ENCODE results near the gene RGS19. TPM values are rescaled to one million over a fixed set of nuclear protein-coding genes. Genes with fewer than 3 reads are reported as not detected.

The RGS19 gene
- total RNA-seq, 1 donor from 2014 or later = 2.0 TPM

DNA sequence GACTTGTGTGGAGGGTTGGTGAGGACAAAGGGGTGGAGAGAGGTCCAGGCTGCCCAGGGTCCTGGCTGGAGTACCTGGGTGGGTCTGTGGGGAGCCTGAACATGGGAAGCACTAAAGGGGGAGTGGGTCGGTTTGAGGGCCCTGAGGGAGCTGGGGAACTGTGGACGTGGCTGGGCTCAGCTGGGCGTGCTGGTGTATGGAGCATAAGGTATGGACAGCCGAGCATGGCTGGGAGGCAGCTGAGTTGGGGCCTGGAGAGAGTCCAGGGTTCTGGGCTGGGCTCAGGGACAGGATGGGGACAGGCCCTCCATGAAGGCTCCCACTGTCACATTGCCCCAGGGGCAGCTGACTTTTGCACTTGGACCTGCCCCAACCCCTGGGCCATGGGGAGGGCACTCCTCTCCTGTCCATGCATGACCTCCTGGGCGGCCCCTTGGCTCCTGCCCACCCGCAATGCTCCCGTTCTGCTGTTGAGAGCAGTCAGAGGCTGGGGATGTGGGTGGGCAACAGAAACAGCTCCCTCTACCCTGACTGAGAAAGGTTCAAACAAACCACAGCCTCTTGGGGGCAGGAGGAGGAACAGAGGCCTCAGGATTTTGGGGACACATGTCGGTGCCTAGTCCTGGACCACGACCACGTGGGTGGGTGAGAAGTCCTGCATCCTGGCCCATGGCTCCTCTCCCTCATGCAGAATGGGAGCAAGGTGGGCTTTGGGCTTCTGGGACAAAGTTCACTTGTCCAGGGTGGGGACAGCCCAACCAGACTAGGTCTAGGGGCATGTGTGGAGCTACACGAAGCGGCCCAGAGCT is 38.9 kb downstream of the RGS19 start:
- Mint-ChIP-seq H3K4me1 (peaks cover 16% of the 10 kb centered on the region), H3K27ac (no peak overlapping the region), H3K9me3 (no peaks in the 10 kb centered on the region), H3K4me3 (peak overlapping the region; percentile 81), H3K36me3 (no peaks in the 10 kb centered on the region), H3K27me3 (ENCODE audit: insufficient read depth, low read depth) (peaks cover 59% of the 10 kb centered on the region)
- no peak overlapping the region for H3K9ac ChIP-seq
- H3K27ac ChIP-seq = no peak overlapping the region
- H3K27me3 ChIP-seq = peaks cover 94% of the 10 kb centered on the region
- no peaks in the 10 kb centered on the region for H3K79me2 ChIP-seq (ENCODE audit: low read depth)
- no peaks in the 10 kb centered on the region for H3K9me3 ChIP-seq (ENCODE audit: low read depth)
- peaks cover 33% of the 10 kb centered on the region for H3K4me1 ChIP-seq
- no peaks in the 10 kb centered on the region for H3K36me3 ChIP-seq
- H3K4me3 ChIP-seq = no peak overlapping the region
- DNase-seq (ENCODE audit: low spot score) = no peak
- H3F3A ChIP-seq (ENCODE audit: low read depth) = peaks cover 19% of the 10 kb centered on the region
- peaks cover 41% of the 10 kb centered on the region for H4K20me1 ChIP-seq (ENCODE audit: low read depth)
- no peak overlapping the region for H3K4me2 ChIP-seq
- H2AFZ ChIP-seq (replicated peaks) = no peak overlapping the region
- TF ChIP-seq EZH2phosphoT487 (IDR thresholded peaks at IDR 0.05) (no peak), EZH2 (IDR thresholded peaks at IDR 0.05) (no peak)
- TF ChIP-seq, protein P1, sequence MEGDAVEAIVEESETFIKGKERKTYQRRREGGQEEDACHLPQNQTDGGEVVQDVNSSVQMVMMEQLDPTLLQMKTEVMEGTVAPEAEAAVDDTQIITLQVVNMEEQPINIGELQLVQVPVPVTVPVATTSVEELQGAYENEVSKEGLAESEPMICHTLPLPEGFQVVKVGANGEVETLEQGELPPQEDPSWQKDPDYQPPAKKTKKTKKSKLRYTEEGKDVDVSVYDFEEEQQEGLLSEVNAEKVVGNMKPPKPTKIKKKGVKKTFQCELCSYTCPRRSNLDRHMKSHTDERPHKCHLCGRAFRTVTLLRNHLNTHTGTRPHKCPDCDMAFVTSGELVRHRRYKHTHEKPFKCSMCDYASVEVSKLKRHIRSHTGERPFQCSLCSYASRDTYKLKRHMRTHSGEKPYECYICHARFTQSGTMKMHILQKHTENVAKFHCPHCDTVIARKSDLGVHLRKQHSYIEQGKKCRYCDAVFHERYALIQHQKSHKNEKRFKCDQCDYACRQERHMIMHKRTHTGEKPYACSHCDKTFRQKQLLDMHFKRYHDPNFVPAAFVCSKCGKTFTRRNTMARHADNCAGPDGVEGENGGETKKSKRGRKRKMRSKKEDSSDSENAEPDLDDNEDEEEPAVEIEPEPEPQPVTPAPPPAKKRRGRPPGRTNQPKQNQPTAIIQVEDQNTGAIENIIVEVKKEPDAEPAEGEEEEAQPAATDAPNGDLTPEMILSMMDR (IDR thresholded peaks at IDR 0.05) = no peak

DNA sequence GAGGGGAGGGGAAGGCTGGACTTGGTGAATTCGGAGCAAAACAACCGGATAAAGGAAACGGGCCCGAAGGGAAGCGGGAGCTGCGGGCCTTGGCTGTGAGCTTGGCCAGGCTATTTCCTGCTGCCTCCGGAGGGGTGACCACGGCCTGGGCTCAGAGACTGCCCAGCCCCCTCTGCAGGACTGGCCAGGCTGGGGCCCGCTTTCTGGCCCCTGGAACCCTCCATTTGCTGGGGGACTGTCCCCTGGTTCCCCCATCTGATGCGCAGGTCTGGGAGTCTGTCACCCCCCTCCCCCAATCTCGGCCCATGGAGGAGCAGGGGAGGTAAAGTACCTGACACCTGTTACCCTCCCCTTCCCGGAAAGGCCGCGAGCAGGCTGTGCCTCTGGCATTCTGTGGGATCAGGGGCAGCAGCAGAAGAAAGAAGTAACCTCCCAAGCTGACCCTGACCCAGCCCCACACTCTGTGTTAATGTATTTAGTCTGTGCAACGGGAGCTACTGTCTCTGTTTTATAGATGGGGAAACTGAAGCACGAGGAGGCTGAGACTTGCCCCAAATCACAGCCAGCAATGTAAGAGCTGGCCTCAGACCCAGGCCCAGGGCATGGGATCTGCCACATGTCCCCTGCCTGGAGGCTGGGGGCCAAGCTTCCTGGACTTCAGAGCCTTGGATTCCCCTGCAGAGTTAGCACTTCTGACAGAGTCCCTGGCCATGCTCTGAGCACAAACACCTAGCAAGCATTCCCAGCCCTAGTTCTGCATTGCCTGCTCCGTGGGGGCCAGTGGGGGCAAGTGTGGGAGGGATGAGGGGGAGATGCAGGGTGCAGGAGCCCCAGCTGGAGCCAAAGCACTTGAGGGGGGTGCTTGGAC is 39.8 kb downstream of the RGS19 start:
- peak overlapping the region; percentile 81 for H3K4me3 Mint-ChIP-seq
- TF ChIP-seq EZH2 (IDR thresholded peaks at IDR 0.05) (no peak), EZH2phosphoT487 (IDR thresholded peaks at IDR 0.05) (no peak)
- TF ChIP-seq, protein P1 (IDR thresholded peaks at IDR 0.05) = no peak
- DNase-seq (ENCODE audit: low spot score) = no peak
- no peaks in the 10 kb centered on the region for H3K9me3 Mint-ChIP-seq
- H3K4me1 Mint-ChIP-seq = peaks cover 21% of the 10 kb centered on the region
- H3K9me3 ChIP-seq (ENCODE audit: low read depth) = no peaks in the 10 kb centered on the region
- H2AFZ ChIP-seq (replicated peaks) = no peak overlapping the region
- peaks cover 47% of the 10 kb centered on the region for H4K20me1 ChIP-seq (ENCODE audit: low read depth)
- no peak overlapping the region for H3K27ac ChIP-seq
- peaks cover 3% of the 10 kb centered on the region for H3K36me3 Mint-ChIP-seq
- peak overlapping the region; percentile 60 for H3K4me3 ChIP-seq
- H3K4me1 ChIP-seq = peaks cover 31% of the 10 kb centered on the region
- no peak overlapping the region for H3K27ac Mint-ChIP-seq
- peaks cover 24% of the 10 kb centered on the region for H3F3A ChIP-seq (ENCODE audit: low read depth)
- peaks cover 84% of the 10 kb centered on the region for H3K27me3 ChIP-seq
- peak overlapping the region; percentile 88 for H3K4me2 ChIP-seq
- peaks cover 55% of the 10 kb centered on the region for H3K27me3 Mint-ChIP-seq (ENCODE audit: insufficient read depth, low read depth)
- no peak overlapping the region for H3K9ac ChIP-seq
- no peaks in the 10 kb centered on the region for H3K36me3 ChIP-seq
- no peaks in the 10 kb centered on the region for H3K79me2 ChIP-seq (ENCODE audit: low read depth)

DNA sequence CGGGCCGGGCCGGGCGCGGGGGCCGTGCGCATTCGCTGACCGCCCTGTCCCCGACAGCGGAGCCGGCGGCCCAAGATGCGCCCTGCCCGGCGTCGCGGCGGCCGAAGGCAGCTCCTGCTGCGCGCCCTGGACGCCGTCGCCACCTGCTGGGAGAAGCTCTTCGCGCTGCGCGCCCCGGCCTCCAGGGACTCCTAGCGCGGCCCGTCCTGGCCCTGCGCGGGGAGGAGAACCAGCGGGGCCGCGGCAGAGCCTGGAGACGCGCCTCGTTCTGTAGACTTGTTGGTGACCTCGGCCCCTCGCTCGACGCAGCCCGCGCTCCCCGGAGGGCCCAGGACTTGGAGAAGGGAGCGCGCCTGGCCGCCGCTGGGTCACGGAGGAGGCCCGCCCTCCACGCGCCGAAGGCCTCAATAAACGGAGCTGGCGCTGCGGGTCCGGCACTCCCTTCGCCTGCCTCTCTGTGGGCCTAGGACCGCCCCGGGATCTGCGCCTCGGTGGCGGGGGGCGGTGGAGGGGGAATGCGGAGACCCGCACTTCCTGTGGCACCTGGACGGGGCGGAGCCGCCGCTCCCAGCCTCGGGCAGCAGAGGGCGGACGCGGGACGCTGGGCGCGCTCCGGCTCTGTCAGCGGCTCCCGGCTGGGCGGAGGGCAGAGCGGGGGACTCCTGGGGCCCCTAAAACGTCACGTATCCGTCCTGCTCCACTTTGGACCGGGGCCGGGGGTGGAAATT is 40.6 kb downstream of the RGS19 start:
- H3K9ac ChIP-seq = no peak overlapping the region
- Mint-ChIP-seq H3K27me3 (ENCODE audit: insufficient read depth, low read depth) (peaks cover 50% of the 10 kb centered on the region), H3K9me3 (no peaks in the 10 kb centered on the region), H3K27ac (no peak overlapping the region), H3K4me3 (peak overlapping the region; percentile 81), H3K36me3 (peaks cover 3% of the 10 kb centered on the region), H3K4me1 (peaks cover 21% of the 10 kb centered on the region)
- peaks cover 18% of the 10 kb centered on the region for H3F3A ChIP-seq (ENCODE audit: low read depth)
- peaks cover 76% of the 10 kb centered on the region for H3K27me3 ChIP-seq
- peak overlapping the region; percentile 91 for H2AFZ ChIP-seq (replicated peaks)
- H3K27ac ChIP-seq = no peak overlapping the region
- DNase-seq (ENCODE audit: low spot score) = peak; percentile 89
- no peaks in the 10 kb centered on the region for H3K9me3 ChIP-seq (ENCODE audit: low read depth)
- no peaks in the 10 kb centered on the region for H3K36me3 ChIP-seq
- TF ChIP-seq EZH2 (IDR thresholded peaks at IDR 0.05) (peak; percentile 97), EZH2phosphoT487 (IDR thresholded peaks at IDR 0.05) (peak; percentile 75)
- TF ChIP-seq, protein P1 (IDR thresholded peaks at IDR 0.05) = peak; percentile 70
- no peaks in the 10 kb centered on the region for H3K79me2 ChIP-seq (ENCODE audit: low read depth)
- peak overlapping the region; percentile 88 for H3K4me2 ChIP-seq
- H3K4me3 ChIP-seq = peak overlapping the region; percentile 60
- H3K4me1 ChIP-seq = peaks cover 31% of the 10 kb centered on the region
- peaks cover 47% of the 10 kb centered on the region for H4K20me1 ChIP-seq (ENCODE audit: low read depth)
